ENCODE measurements around the gene CHKB.

CHKB gene

DNA sequence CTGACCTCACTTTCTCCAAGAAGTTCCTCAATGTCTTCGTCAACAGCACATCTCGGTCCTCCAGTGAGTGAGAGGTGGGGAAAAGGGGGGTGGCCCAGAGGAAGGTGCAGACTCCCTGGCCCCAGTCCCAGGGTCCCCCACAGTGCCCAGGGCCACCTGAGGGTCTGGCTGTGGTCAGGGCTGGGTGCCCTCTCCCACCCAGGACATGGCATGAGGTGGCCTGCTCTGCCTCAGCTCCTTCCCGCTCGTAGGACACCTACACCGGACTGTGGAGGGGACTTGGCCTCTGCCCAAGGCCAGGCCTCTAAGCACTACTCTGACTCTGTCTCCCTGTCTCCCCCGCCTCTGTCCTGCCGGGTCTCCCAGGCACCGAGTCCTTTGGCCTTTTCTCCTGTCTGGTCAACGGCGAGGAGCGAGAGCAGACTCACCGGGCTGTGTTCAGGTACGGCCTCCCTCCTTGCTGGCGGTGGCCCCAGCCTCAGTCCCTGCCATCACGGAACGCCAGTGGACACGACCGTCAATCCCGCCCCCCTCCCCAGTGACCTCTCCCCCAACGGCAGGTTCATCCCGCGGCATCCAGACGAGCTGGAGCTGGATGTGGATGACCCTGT is 22.5 kb upstream of the CHKB start:
- Histone ChIP-seq H2AFZ (ENCODE audit: low read length) (no peak overlapping the region), H3K4me1 (ENCODE audit: insufficient read depth, low read length, severe bottlenecking) (no peaks in the 10 kb centered on the region), H3K4me3 (ENCODE audit: low read depth, low read length, poor library complexity, severe bottlenecking) (no peak overlapping the region), H4K20me1 (ENCODE audit: insufficient read depth, low read length) (no peaks in the 10 kb centered on the region), H3K9me2 (ENCODE audit: low read depth, low read length) (no peaks in the 10 kb centered on the region), H3K36me3 (ENCODE audit: insufficient read depth, low read length) (no peaks in the 10 kb centered on the region), H3K9me3 (ENCODE audit: low read length) (no peaks in the 10 kb centered on the region), H3F3A (ENCODE audit: insufficient read depth, low read length) (no peaks in the 10 kb centered on the region), H3K9ac (ENCODE audit: low read length) (no peak overlapping the region), H3K79me2 (ENCODE audit: insufficient read depth, low read length) (no peaks in the 10 kb centered on the region), H3K27me3 (ENCODE audit: insufficient read depth, low read length) (no peaks in the 10 kb centered on the region), H3K4me2 (ENCODE audit: low read length) (no peak overlapping the region), H3K27ac (ENCODE audit: low read depth, low read length, poor library complexity, severe bottlenecking) (no peak overlapping the region)
- TF ChIP-seq EZH2 (IDR thresholded peaks at IDR 0.05; ENCODE audit: borderline replicate concordance, low read length): no peak
- TF ChIP-seq CTCF (IDR thresholded peaks at IDR 0.05; ENCODE audit: low read length): no peak

GRCh38 chr22:50604256-50605001 is 21.8 kb upstream of the CHKB start:
- no peak overlapping the region for H3K4me3 ChIP-seq (ENCODE audit: low read depth, low read length, poor library complexity, severe bottlenecking)
- no peaks in the 10 kb centered on the region for H3K9me2 ChIP-seq (ENCODE audit: low read depth, low read length)
- no peaks in the 10 kb centered on the region for H3K4me1 ChIP-seq (ENCODE audit: insufficient read depth, low read length, severe bottlenecking)
- no peaks in the 10 kb centered on the region for H3F3A ChIP-seq (ENCODE audit: insufficient read depth, low read length)
- no peaks in the 10 kb centered on the region for H3K9me3 ChIP-seq (ENCODE audit: low read length)
- H3K9ac ChIP-seq (ENCODE audit: low read length): no peak overlapping the region
- no peak overlapping the region for H3K4me2 ChIP-seq (ENCODE audit: low read length)
- no peaks in the 10 kb centered on the region for H4K20me1 ChIP-seq (ENCODE audit: insufficient read depth, low read length)
- no peaks in the 10 kb centered on the region for H3K79me2 ChIP-seq (ENCODE audit: insufficient read depth, low read length)
- no peak overlapping the region for H3K27ac ChIP-seq (ENCODE audit: low read depth, low read length, poor library complexity, severe bottlenecking)
- H3K27me3 ChIP-seq (ENCODE audit: insufficient read depth, low read length): no peaks in the 10 kb centered on the region
- no peak overlapping the region for H2AFZ ChIP-seq (ENCODE audit: low read length)
- H3K36me3 ChIP-seq (ENCODE audit: insufficient read depth, low read length): no peaks in the 10 kb centered on the region
- no peak for TF ChIP-seq EZH2 (IDR thresholded peaks at IDR 0.05; ENCODE audit: borderline replicate concordance, low read length)
- no peak for TF ChIP-seq CTCF (IDR thresholded peaks at IDR 0.05; ENCODE audit: low read length)

GRCh38 chr22:50603511-50604255 is 21.0 kb upstream of the CHKB start:
- Histone ChIP-seq H3K9ac (ENCODE audit: low read length) (no peak overlapping the region), H3K4me2 (ENCODE audit: low read length) (no peak overlapping the region), H3K27me3 (ENCODE audit: insufficient read depth, low read length) (no peaks in the 10 kb centered on the region)

More at GRCh38 chr22:50603511-50604255, 21.0 kb upstream of the CHKB start:
- no peak overlapping the region for H3K4me3 ChIP-seq (ENCODE audit: low read depth, low read length, poor library complexity, severe bottlenecking)
- TF ChIP-seq CTCF (IDR thresholded peaks at IDR 0.05; ENCODE audit: low read length): no peak
- no peak for TF ChIP-seq EZH2 (IDR thresholded peaks at IDR 0.05; ENCODE audit: borderline replicate concordance, low read length)
- H3K9me3 ChIP-seq (ENCODE audit: low read length): no peaks in the 10 kb centered on the region
- no peaks in the 10 kb centered on the region for H3K4me1 ChIP-seq (ENCODE audit: insufficient read depth, low read length, severe bottlenecking)
- H4K20me1 ChIP-seq (ENCODE audit: insufficient read depth, low read length): no peaks in the 10 kb centered on the region
- H3F3A ChIP-seq (ENCODE audit: insufficient read depth, low read length): no peaks in the 10 kb centered on the region
- no peaks in the 10 kb centered on the region for H3K9me2 ChIP-seq (ENCODE audit: low read depth, low read length)
- no peak overlapping the region for H3K27ac ChIP-seq (ENCODE audit: low read depth, low read length, poor library complexity, severe bottlenecking)
- no peaks in the 10 kb centered on the region for H3K79me2 ChIP-seq (ENCODE audit: insufficient read depth, low read length)
- H2AFZ ChIP-seq (ENCODE audit: low read length): no peak overlapping the region
- no peaks in the 10 kb centered on the region for H3K36me3 ChIP-seq (ENCODE audit: insufficient read depth, low read length)
